H9 (cell line): ENCODE data around the gene SDR39U1. TPM values are rescaled to one million over a fixed set of nuclear protein-coding genes. Genes with fewer than 3 reads are reported as not detected.

Experiments used
- DNase-seq: peaks from one replicate; pipeline ENCODE4 v3.0.0-alpha.2; 2017
- H2AFZ ChIP-seq: one replicate; pipeline ENCODE4 v1.6.1; 2013; ENCODE audit warnings: mild to moderate bottlenecking, low read length, control low read depth, moderate library complexity
- H2AK5ac ChIP-seq: 2 replicates; pipeline ENCODE4 v1.6.1; 2013; ENCODE audit warnings: low read length, control low read depth, mixed read lengths; ENCODE audit not compliant: insufficient read length
- H2BK120ac ChIP-seq: one replicate; pipeline ENCODE4 v1.6.1; 2013; ENCODE audit warnings: low read depth, mild to moderate bottlenecking, low read length, control low read depth, inconsistent platforms; ENCODE audit not compliant: poor library complexity, severe bottlenecking
- H2BK12ac ChIP-seq: 2 replicates; pipeline ENCODE4 v1.6.1; 2013; ENCODE audit warnings: low read length, control low read depth, mixed read lengths, low read depth; ENCODE audit not compliant: insufficient read length
- H2BK15ac ChIP-seq: 2 replicates; pipeline ENCODE4 v1.6.1; 2013; ENCODE audit warnings: low read depth, low read length, control low read depth
- H2BK20ac ChIP-seq: one replicate; pipeline ENCODE4 v1.6.1; 2013; ENCODE audit warnings: low read depth, mild to moderate bottlenecking, low read length, control low read depth, inconsistent platforms; ENCODE audit not compliant: poor library complexity, severe bottlenecking
- H2BK5ac ChIP-seq: 2 replicates; pipeline ENCODE4 v1.6.1; 2013; ENCODE audit warnings: low read length, control low read depth, mixed read lengths; ENCODE audit not compliant: insufficient read length
- H3K14ac ChIP-seq: 2 replicates; pipeline ENCODE4 v1.6.1; 2013; ENCODE audit warnings: low read length, control low read depth; ENCODE audit not compliant: insufficient read depth
- H3K18ac ChIP-seq: 2 replicates; pipeline ENCODE4 v1.6.1; 2013; ENCODE audit warnings: low read depth, mild to moderate bottlenecking, mixed read lengths, low read length, control low read depth; ENCODE audit not compliant: insufficient read length
- H3K23ac ChIP-seq: 2 replicates; pipeline ENCODE4 v1.6.1; 2013; ENCODE audit warnings: low read length, control low read depth, mixed read lengths, low read depth; ENCODE audit not compliant: insufficient read length
- H3K23me2 ChIP-seq: 2 replicates; pipeline ENCODE4 v1.6.1; 2013; ENCODE audit warnings: low read depth, mild to moderate bottlenecking, mixed read lengths, low read length, control low read depth; ENCODE audit not compliant: insufficient read length, poor library complexity, severe bottlenecking
- H3K27ac ChIP-seq: 2 replicates; pipeline ENCODE4 v1.5.1; 2013; ENCODE audit warnings: low read length, control low read depth, mixed read lengths, low read depth; ENCODE audit not compliant: insufficient read length
- H3K27me3 ChIP-seq: 2 replicates; pipeline ENCODE4 v1.6.1; 2013; ENCODE audit warnings: low read length, control low read depth, inconsistent platforms; ENCODE audit not compliant: insufficient read depth
- H3K4ac ChIP-seq: 2 replicates; pipeline ENCODE4 v1.6.1; 2013; ENCODE audit warnings: low read depth, mild to moderate bottlenecking, control low read depth, inconsistent platforms, low read length, moderate library complexity
- H3K4me1 ChIP-seq: 2 replicates; pipeline ENCODE4 v1.6.1; 2013; ENCODE audit warnings: low read length, control low read depth, inconsistent platforms; ENCODE audit not compliant: insufficient read depth
- H3K4me2 ChIP-seq: 2 replicates; pipeline ENCODE4 v1.6.1; 2013; ENCODE audit warnings: low read length, control low read depth, mixed read lengths; ENCODE audit not compliant: insufficient read length, insufficient read depth
- H3K56ac ChIP-seq: 2 replicates; pipeline ENCODE4 v1.6.1; 2013; ENCODE audit warnings: low read depth, mild to moderate bottlenecking, mixed read lengths, low read length, control low read depth; ENCODE audit not compliant: insufficient read length
- H3K79me1 ChIP-seq: 2 replicates; pipeline ENCODE4 v1.6.1; 2013; ENCODE audit warnings: low read depth, mild to moderate bottlenecking, moderate library complexity, low read length, control low read depth, inconsistent platforms; ENCODE audit not compliant: insufficient read depth, poor library complexity, severe bottlenecking
- H3K79me2 ChIP-seq: 2 replicates; pipeline ENCODE4 v1.6.1; 2013; ENCODE audit warnings: low read length, control low read depth, inconsistent platforms; ENCODE audit not compliant: insufficient read depth
- H3K9ac ChIP-seq: 2 replicates; pipeline ENCODE4 v1.6.1; 2013; ENCODE audit warnings: low read length, control low read depth, mixed read lengths; ENCODE audit not compliant: insufficient read length; ENCODE audit errors: extremely low read depth
- H3K9me3 ChIP-seq: one replicate; pipeline ENCODE4 v1.6.1; 2013; ENCODE audit warnings: low read depth, low read length, inconsistent platforms; ENCODE audit not compliant: control insufficient read depth
- H3T11ph ChIP-seq: one replicate; pipeline ENCODE4 v1.6.1; 2013; ENCODE audit warnings: mild to moderate bottlenecking, low read length, control low read depth, inconsistent platforms
- H4K20me1 ChIP-seq: one replicate; pipeline ENCODE4 v1.6.1; 2013; ENCODE audit not compliant: control insufficient read depth, insufficient read length, insufficient read depth
- H4K5ac ChIP-seq: 2 replicates; pipeline ENCODE4 v1.6.1; 2013; ENCODE audit warnings: low read depth, mild to moderate bottlenecking, mixed read lengths, low read length, control low read depth; ENCODE audit not compliant: insufficient read length
- H4K8ac ChIP-seq: replicated peaks from 2 replicates; pipeline ENCODE4 v1.6.1; 2013; ENCODE audit warnings: low read length, control low read depth, mixed read lengths, low read depth; ENCODE audit not compliant: insufficient read length
- H4K91ac ChIP-seq: 2 replicates; pipeline ENCODE4 v1.6.1; 2013; ENCODE audit warnings: low read depth, mild to moderate bottlenecking, moderate library complexity, mixed read lengths, low read length, control low read depth; ENCODE audit not compliant: insufficient read length
- H3K27ac Mint-ChIP-seq, 3 experiments: 2 replicates in 2 of 3; 3 replicates in 1 of 3; pipeline ENCODE4 v1.8.0; 2020 to 2021; ENCODE audit warnings: mixed read lengths in 3 of 3, mild to moderate bottlenecking in 1 of 3, moderate library complexity in 1 of 3
- H3K27me3 Mint-ChIP-seq: 2 replicates; pipeline ENCODE4 v1.8.0; 2021; ENCODE audit warnings: low read depth, mild to moderate bottlenecking, moderate library complexity, mixed read lengths
- H3K36me3 Mint-ChIP-seq, 3 experiments: 2 replicates in 2 of 3; 3 replicates in 1 of 3; pipeline ENCODE4 v1.8.0; 2020 to 2021; ENCODE audit warnings: low read depth in 3 of 3, mixed read lengths in 3 of 3; ENCODE audit not compliant: insufficient read depth in 1 of 3
- H3K4me1 Mint-ChIP-seq, 2 experiments: 2 replicates each; pipeline ENCODE4 v1.8.0; 2020; ENCODE audit warnings: mixed read lengths in 2 of 2
- H3K4me3 Mint-ChIP-seq, 2 experiments: 2 replicates in 1 of 2; 3 replicates in 1 of 2; pipeline ENCODE4 v1.8.0; 2020 to 2021; ENCODE audit warnings: mild to moderate bottlenecking in 2 of 2, mixed read lengths in 2 of 2, moderate library complexity in 1 of 2
- H3K9me3 Mint-ChIP-seq, 2 experiments: 2 replicates in 1 of 2; 3 replicates in 1 of 2; pipeline ENCODE4 v1.8.0; 2020; ENCODE audit warnings: mild to moderate bottlenecking in 2 of 2, mixed read lengths in 2 of 2, moderate library complexity in 1 of 2
- CTCF ChIP-seq: fragments of 200-600 bp; sonication (generic); conservative IDR thresholded peaks from 3 replicates; pipeline ENCODE4 v1.8.0; 2021; ENCODE audit warnings: antibody characterized with exemption, mild to moderate bottlenecking
- WGBS: extraction: QIAGEN DNeasy Blood & Tissue Kit; methylation state at CpG from one replicate; pipeline ENCODE4 v1.1.7; 2013; ENCODE audit warnings: missing lambda C conversion rate, low lambda C conversion rate, mixed read lengths; ENCODE audit not compliant: insufficient read length; ENCODE audit errors: extremely low coverage; 5-methylcytosine and 5-hydroxymethylcytosine counted together
- total RNA-seq: library from RNA; stranded (reverse); gene quantifications from 2 replicates; pipeline ENCODE4 v1.2.1, GENCODE V29; 2021

Gene SDR39U1
- total RNA-seq, 1 experiment from 2014 or later = 56.2 TPM

- no peak overlapping the region for H2BK12ac ChIP-seq
- H4K91ac ChIP-seq = no peak overlapping the region
- H3K9ac ChIP-seq = no peak overlapping the region
- no CpG with 5 or more reads among the region's 6 CpGs for WGBS
- H2BK20ac ChIP-seq = no peak overlapping the region
- Mint-ChIP-seq H3K27me3 (peaks cover 6% of the 10 kb centered on the region), H3K9me3 (no peaks in the 10 kb centered on the region), H3K27ac (peak overlapping the region in 1 of 3 experiments; percentile 87; a peak in 2 of 7 replicates), H3K4me3 (no peak overlapping the region), H3K4me1 (peaks cover 21 to 23% of the 10 kb centered on the region in 2 experiments), H3K36me3 (no peaks in the 10 kb centered on the region)
- H3K23ac ChIP-seq = no peak overlapping the region
- no peak overlapping the region for H3K56ac ChIP-seq
- no peaks in the 10 kb centered on the region for H3K9me3 ChIP-seq
- H3K27me3 ChIP-seq = no peaks in the 10 kb centered on the region
- H2BK15ac ChIP-seq = no peak overlapping the region
- no peak for DNase-seq
- H4K5ac ChIP-seq = no peak overlapping the region
- no peaks in the 10 kb centered on the region for H4K20me1 ChIP-seq
- no peak overlapping the region for H3K18ac ChIP-seq
- no peak overlapping the region for H2BK5ac ChIP-seq
- no peak overlapping the region for H4K8ac ChIP-seq
- no peaks in the 10 kb centered on the region for H3K4me1 ChIP-seq
- H3K27ac ChIP-seq = no peak overlapping the region
- H3K4me2 ChIP-seq = no peak overlapping the region
- no peak for TF ChIP-seq CTCF
- H3K79me1 ChIP-seq = no peaks in the 10 kb centered on the region
- H2BK120ac ChIP-seq = no peak overlapping the region
- H3K4ac ChIP-seq = no peak overlapping the region
- H3K14ac ChIP-seq = no peak overlapping the region
- no peak overlapping the region for H2AFZ ChIP-seq
- H3T11ph ChIP-seq = no peak overlapping the region
- H3K23me2 ChIP-seq = no peaks in the 10 kb centered on the region
- H3K79me2 ChIP-seq = no peaks in the 10 kb centered on the region
- H2AK5ac ChIP-seq = no peak overlapping the region
Measured at GRCh38 chr14:24390701-24391468, 51.7 kb downstream of the SDR39U1 start.

Other genes starting within 250 kb of the SDR39U1 start
- gene TM9SF1, start 247.3 kb downstream of the SDR39U1 start, total RNA-seq = 31.6 and 31.8 TPM in 2 replicates
- not detected in 2 replicates for gene TSSK4, start 237.1 kb downstream of the SDR39U1 start, total RNA-seq
- 42.0 and 46.2 TPM in 2 replicates for gene CHMP4A, start 229.3 kb downstream of the SDR39U1 start, total RNA-seq
- gene MDP1, start 226.7 kb downstream of the SDR39U1 start, total RNA-seq = 18.8 and 19.0 TPM in 2 replicates
- 214 and 225 TPM in 2 replicates for gene NEDD8, start 210.4 kb downstream of the SDR39U1 start, total RNA-seq
- gene GMPR2, start 209.8 kb downstream of the SDR39U1 start, total RNA-seq = 84.7 and 86.9 TPM in 2 replicates
- gene TINF2, start 200.2 kb downstream of the SDR39U1 start, total RNA-seq = 41.3 and 47.6 TPM in 2 replicates
- gene TGM1, start 179.6 kb downstream of the SDR39U1 start, total RNA-seq = 1.8 and 2.9 TPM in 2 replicates
- gene RABGGTA, start 171.2 kb downstream of the SDR39U1 start, total RNA-seq = 25.6 and 26.1 TPM in 2 replicates
- 18.2 and 19.1 TPM in 2 replicates for gene DHRS1, start 143.0 kb downstream of the SDR39U1 start, total RNA-seq
- gene NOP9, start 142.9 kb downstream of the SDR39U1 start, total RNA-seq = 34.7 and 35.0 TPM in 2 replicates
- not detected in 2 replicates for gene CIDEB, start 134.8 kb downstream of the SDR39U1 start, total RNA-seq
- gene LTB4R2, start 132.6 kb downstream of the SDR39U1 start, total RNA-seq = 13.0 and 13.4 TPM in 2 replicates
- gene LTB4R, start 131.3 kb downstream of the SDR39U1 start, total RNA-seq = 8.9 and 9.2 TPM in 2 replicates
- 0.09 and 0.53 TPM in 2 replicates for gene ADCY4, start 107.7 kb downstream of the SDR39U1 start, total RNA-seq
- 0.35 TPM in 1 of 2 replicates, not detected in the other for gene RIPK3, start 102.8 kb downstream of the SDR39U1 start, total RNA-seq
- 43.0 and 46.4 TPM in 2 replicates for gene NFATC4, start 74.6 kb downstream of the SDR39U1 start, total RNA-seq
- gene NYNRIN, start 43.8 kb downstream of the SDR39U1 start, total RNA-seq = 18.1 and 18.7 TPM in 2 replicates
- 0.39 and 0.44 TPM in 2 replicates for gene CBLN3, start 13.1 kb downstream of the SDR39U1 start, total RNA-seq
- gene KHNYN, start 12.8 kb downstream of the SDR39U1 start, total RNA-seq = 30.0 and 31.3 TPM in 2 replicates
- not detected in 2 replicates for gene CMA1, start 65.5 kb upstream of the SDR39U1 start, total RNA-seq
- not detected in 2 replicates for gene CTSG, start 133.5 kb upstream of the SDR39U1 start, total RNA-seq
- not detected in 2 replicates for gene GZMH, start 166.9 kb upstream of the SDR39U1 start, total RNA-seq
- gene GZMB, start 191.4 kb upstream of the SDR39U1 start, total RNA-seq = not detected in 2 replicates